ENCODE data around the gene RBM4B.

Gene RBM4B

GRCh38 chr11:66686801-66687750 is 9.4 kb upstream of the RBM4B start:
- TF ChIP-seq POLR2AphosphoS5 (IDR thresholded peaks at IDR 0.05; ENCODE audit: low read depth) (no peak), GABPA (IDR thresholded peaks at IDR 0.05; ENCODE audit: low read depth) (no peak)
- DNase-seq (ENCODE audit: low read depth in 1 of 2, low spot score in 1 of 2), result no peak
- no peak overlapping the region for H3K27ac ChIP-seq (replicated peaks)
- H3K4me3 ChIP-seq (replicated peaks; ENCODE audit: insufficient read depth, low read length), result no peak overlapping the region
- H3K27me3 ChIP-seq (ENCODE audit: insufficient read depth, poor library complexity, severe bottlenecking), result no peaks in the 10 kb centered on the region

GRCh38 chr11:66686100-66686785 is 8.6 kb upstream of the RBM4B start:
- H3K27me3 ChIP-seq (ENCODE audit: insufficient read depth, poor library complexity, severe bottlenecking), result no peaks in the 10 kb centered on the region
- TF ChIP-seq GABPA (IDR thresholded peaks at IDR 0.05; ENCODE audit: low read depth) (no peak), SPI1 (IDR thresholded peaks at IDR 0.05; ENCODE audit: borderline replicate concordance, low read depth) (no peak), POLR2AphosphoS5 (IDR thresholded peaks at IDR 0.05; ENCODE audit: low read depth) (no peak)
- TF ChIP-seq, protein P1, sequence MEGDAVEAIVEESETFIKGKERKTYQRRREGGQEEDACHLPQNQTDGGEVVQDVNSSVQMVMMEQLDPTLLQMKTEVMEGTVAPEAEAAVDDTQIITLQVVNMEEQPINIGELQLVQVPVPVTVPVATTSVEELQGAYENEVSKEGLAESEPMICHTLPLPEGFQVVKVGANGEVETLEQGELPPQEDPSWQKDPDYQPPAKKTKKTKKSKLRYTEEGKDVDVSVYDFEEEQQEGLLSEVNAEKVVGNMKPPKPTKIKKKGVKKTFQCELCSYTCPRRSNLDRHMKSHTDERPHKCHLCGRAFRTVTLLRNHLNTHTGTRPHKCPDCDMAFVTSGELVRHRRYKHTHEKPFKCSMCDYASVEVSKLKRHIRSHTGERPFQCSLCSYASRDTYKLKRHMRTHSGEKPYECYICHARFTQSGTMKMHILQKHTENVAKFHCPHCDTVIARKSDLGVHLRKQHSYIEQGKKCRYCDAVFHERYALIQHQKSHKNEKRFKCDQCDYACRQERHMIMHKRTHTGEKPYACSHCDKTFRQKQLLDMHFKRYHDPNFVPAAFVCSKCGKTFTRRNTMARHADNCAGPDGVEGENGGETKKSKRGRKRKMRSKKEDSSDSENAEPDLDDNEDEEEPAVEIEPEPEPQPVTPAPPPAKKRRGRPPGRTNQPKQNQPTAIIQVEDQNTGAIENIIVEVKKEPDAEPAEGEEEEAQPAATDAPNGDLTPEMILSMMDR (IDR thresholded peaks at IDR 0.05; ENCODE audit: insufficient read depth, low read length), result no peak
- TF ChIP-seq, protein P2, sequence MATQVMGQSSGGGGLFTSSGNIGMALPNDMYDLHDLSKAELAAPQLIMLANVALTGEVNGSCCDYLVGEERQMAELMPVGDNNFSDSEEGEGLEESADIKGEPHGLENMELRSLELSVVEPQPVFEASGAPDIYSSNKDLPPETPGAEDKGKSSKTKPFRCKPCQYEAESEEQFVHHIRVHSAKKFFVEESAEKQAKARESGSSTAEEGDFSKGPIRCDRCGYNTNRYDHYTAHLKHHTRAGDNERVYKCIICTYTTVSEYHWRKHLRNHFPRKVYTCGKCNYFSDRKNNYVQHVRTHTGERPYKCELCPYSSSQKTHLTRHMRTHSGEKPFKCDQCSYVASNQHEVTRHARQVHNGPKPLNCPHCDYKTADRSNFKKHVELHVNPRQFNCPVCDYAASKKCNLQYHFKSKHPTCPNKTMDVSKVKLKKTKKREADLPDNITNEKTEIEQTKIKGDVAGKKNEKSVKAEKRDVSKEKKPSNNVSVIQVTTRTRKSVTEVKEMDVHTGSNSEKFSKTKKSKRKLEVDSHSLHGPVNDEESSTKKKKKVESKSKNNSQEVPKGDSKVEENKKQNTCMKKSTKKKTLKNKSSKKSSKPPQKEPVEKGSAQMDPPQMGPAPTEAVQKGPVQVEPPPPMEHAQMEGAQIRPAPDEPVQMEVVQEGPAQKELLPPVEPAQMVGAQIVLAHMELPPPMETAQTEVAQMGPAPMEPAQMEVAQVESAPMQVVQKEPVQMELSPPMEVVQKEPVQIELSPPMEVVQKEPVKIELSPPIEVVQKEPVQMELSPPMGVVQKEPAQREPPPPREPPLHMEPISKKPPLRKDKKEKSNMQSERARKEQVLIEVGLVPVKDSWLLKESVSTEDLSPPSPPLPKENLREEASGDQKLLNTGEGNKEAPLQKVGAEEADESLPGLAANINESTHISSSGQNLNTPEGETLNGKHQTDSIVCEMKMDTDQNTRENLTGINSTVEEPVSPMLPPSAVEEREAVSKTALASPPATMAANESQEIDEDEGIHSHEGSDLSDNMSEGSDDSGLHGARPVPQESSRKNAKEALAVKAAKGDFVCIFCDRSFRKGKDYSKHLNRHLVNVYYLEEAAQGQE (IDR thresholded peaks at IDR 0.05; ENCODE audit: insufficient replicate concordance, low read depth), result no peak
- H3K4me3 ChIP-seq (replicated peaks; ENCODE audit: insufficient read depth, low read length), result no peak overlapping the region
- H3K27ac ChIP-seq (replicated peaks), result no peak overlapping the region
- no peak for DNase-seq (ENCODE audit: low read depth in 1 of 2, low spot score in 1 of 2)

DNA sequence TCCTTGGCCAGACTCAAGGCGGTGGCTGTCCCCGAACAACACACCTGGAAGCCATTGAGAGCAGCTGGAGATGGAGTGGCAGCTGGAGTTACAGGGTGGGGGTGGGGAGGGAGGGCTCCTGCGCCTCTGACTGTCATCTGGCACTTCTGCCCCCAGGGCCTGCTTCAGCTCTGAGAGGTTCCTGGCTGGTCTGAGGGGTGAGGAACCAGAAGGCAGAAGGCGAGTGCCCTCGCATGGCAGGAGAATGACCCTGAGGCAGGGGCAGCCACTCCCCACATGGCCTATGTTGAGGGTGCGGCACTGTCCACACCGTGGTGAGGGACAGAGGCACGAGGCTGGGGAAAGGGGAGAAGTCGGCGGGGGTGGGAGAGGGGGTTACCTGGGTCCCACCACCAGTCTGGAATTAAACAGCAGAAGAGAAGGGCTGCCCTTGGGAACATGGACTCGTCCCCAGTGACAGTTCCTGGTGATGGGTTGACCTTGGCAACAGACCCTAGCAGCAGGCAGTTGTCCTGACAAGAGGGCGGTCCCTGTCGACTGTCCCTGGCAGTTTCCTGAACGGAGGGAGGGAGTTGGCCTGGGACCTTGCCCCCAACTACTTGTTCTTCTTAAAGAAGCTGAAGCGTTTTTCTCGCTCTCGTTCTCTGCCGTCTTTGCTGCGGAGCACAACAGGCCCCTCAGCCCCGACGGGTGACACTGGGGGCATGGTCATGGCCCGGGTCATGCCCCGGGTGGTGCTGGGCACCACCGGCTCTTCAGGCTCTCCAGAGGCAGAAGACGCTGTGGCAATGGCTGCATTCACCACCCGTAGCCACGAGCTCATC is 7.8 kb upstream of the RBM4B start:
- H3K27ac ChIP-seq (replicated peaks), result no peak overlapping the region
- no peaks in the 10 kb centered on the region for H3K27me3 ChIP-seq (ENCODE audit: insufficient read depth, poor library complexity, severe bottlenecking)
- no peak for DNase-seq (ENCODE audit: low read depth in 1 of 2, low spot score in 1 of 2)
- H3K4me3 ChIP-seq (replicated peaks; ENCODE audit: insufficient read depth, low read length), result no peak overlapping the region
- TF ChIP-seq SPI1 (IDR thresholded peaks at IDR 0.05; ENCODE audit: borderline replicate concordance, low read depth), result no peak
- TF ChIP-seq, protein P2 (IDR thresholded peaks at IDR 0.05; ENCODE audit: insufficient replicate concordance, low read depth), result no peak
- TF ChIP-seq GABPA (IDR thresholded peaks at IDR 0.05; ENCODE audit: low read depth), result no peak
- no peak for TF ChIP-seq POLR2AphosphoS5 (IDR thresholded peaks at IDR 0.05; ENCODE audit: low read depth)
- TF ChIP-seq, protein P1 (IDR thresholded peaks at IDR 0.05; ENCODE audit: insufficient read depth, low read length), result no peak
